Stimulated activated naive CD8-positive, alpha-beta T cell treated with anti-CD3 and anti-CD28 coated beads, Interleukin-15, amount 100 ng/mL, for 72 hours (primary cell): ENCODE results near the gene NRXN3.

Source experiments
- ATAC-seq: fragments of 150-1000 bp; cut with Tn5 transposase; 2 replicates; pipeline ENCODE4 v1.10.0; 2021; ENCODE audit warnings: mild to moderate bottlenecking, moderate library complexity
- DNase-seq, 2 donors: peaks; one replicate each; pipeline ENCODE4 v3.0.0; 2021 to 2022
- H3K27ac Mint-ChIP-seq, 2 donors: one replicate each; pipeline ENCODE4 v1.8.0; 2022; ENCODE audit warnings: mild to moderate bottlenecking in 2 of 2, mixed read lengths in 2 of 2, moderate library complexity in 2 of 2
- H3K27me3 Mint-ChIP-seq: one replicate; pipeline ENCODE4 v1.8.0; 2022; ENCODE audit warnings: mixed read lengths
- H3K4me1 Mint-ChIP-seq: one replicate; pipeline ENCODE4 v1.8.0; 2022; ENCODE audit warnings: mild to moderate bottlenecking, mixed read lengths
- H3K4me3 Mint-ChIP-seq, 2 donors: one replicate each; pipeline ENCODE4 v1.8.0; 2022; ENCODE audit warnings: mild to moderate bottlenecking in 2 of 2, mixed read lengths in 2 of 2, moderate library complexity in 1 of 2
- H3K9me3 Mint-ChIP-seq, 2 donors: one replicate each; pipeline ENCODE4 v1.8.0; 2022; ENCODE audit warnings: mixed read lengths in 2 of 2

Gene NRXN3

GRCh38 chr14:79254069-79254775 lies 1084.0 kb downstream of the NRXN3 start:
- Mint-ChIP-seq H3K9me3 (peaks cover 13 to 27% of the 10 kb centered on the region in 2 donors), H3K4me3 (no peak overlapping the region), H3K27ac (peak overlapping the region in 1 of 2 donors; percentile 20), H3K4me1 (no peaks in the 10 kb centered on the region), H3K27me3 (no peaks in the 10 kb centered on the region)
- ATAC-seq: no peak
- DNase-seq: no peak

GRCh38 chr14:79256380-79256779 lies 1086.2 kb downstream of the NRXN3 start:
- ATAC-seq (no peak), DNase-seq (no peak)
- Mint-ChIP-seq H3K4me1 (no peaks in the 10 kb centered on the region), H3K4me3 (no peak overlapping the region), H3K27ac (no peak overlapping the region), H3K9me3 (peaks cover 22 to 29% of the 10 kb centered on the region in 2 donors), H3K27me3 (no peaks in the 10 kb centered on the region)

- no peaks in the 10 kb centered on the region for H3K27me3 Mint-ChIP-seq
- ATAC-seq (no peak), DNase-seq (no peak)
- H3K27ac Mint-ChIP-seq: no peak overlapping the region
- no peaks in the 10 kb centered on the region for H3K4me1 Mint-ChIP-seq
- no peak overlapping the region for H3K4me3 Mint-ChIP-seq
- peaks cover 13 to 24% of the 10 kb centered on the region in 2 donors for H3K9me3 Mint-ChIP-seq
Measured at GRCh38 chr14:79260406-79260805, 1090.2 kb downstream of the NRXN3 start.

GRCh38 chr14:79265366-79265946 lies 1095.3 kb downstream of the NRXN3 start:
- DNase-seq (no peak), ATAC-seq (no peak)
- Mint-ChIP-seq H3K27me3 (no peaks in the 10 kb centered on the region), H3K27ac (no peak overlapping the region), H3K4me3 (no peak overlapping the region), H3K4me1 (no peaks in the 10 kb centered on the region), H3K9me3 (peaks cover 7 to 11% of the 10 kb centered on the region in 2 donors)

- no peaks in the 10 kb centered on the region for H3K9me3 Mint-ChIP-seq
- ATAC-seq: no peak
- no peaks in the 10 kb centered on the region for H3K4me1 Mint-ChIP-seq
Measured at GRCh38 chr14:79270361-79270760, 1100.2 kb downstream of the NRXN3 start.

GRCh38 chr14:79271122-79271521 lies 1100.9 kb downstream of the NRXN3 start:
- Mint-ChIP-seq H3K27me3 (peaks cover 18% of the 10 kb centered on the region), H3K9me3 (no peaks in the 10 kb centered on the region), H3K27ac (no peak overlapping the region), H3K4me3 (no peak overlapping the region), H3K4me1 (no peaks in the 10 kb centered on the region)
- DNase-seq (no peak), ATAC-seq (no peak)

More at GRCh38 chr14:79270361-79270760, 1100.2 kb downstream of the NRXN3 start:
- no peak overlapping the region for H3K27ac Mint-ChIP-seq
- H3K4me3 Mint-ChIP-seq: no peak overlapping the region
- DNase-seq: no peak
- H3K27me3 Mint-ChIP-seq: peaks cover 12% of the 10 kb centered on the region

- Mint-ChIP-seq H3K4me1 (peaks cover 6% of the 10 kb centered on the region), H3K4me3 (no peak overlapping the region), H3K9me3 (peaks cover 0 to 4% of the 10 kb centered on the region in 2 donors), H3K27me3 (peaks cover 52% of the 10 kb centered on the region), H3K27ac (no peak overlapping the region)
- DNase-seq: no peak
- ATAC-seq: no peak
Measured at GRCh38 chr14:79274641-79275291, 1104.6 kb downstream of the NRXN3 start.

- DNase-seq (no peak), ATAC-seq (no peak)
- no peak overlapping the region for H3K27ac Mint-ChIP-seq
- peaks cover 11% of the 10 kb centered on the region for H3K4me1 Mint-ChIP-seq
- peaks cover 0 to 9% of the 10 kb centered on the region in 2 donors for H3K9me3 Mint-ChIP-seq
- no peak overlapping the region for H3K4me3 Mint-ChIP-seq
- H3K27me3 Mint-ChIP-seq: peaks cover 57% of the 10 kb centered on the region
Measured at GRCh38 chr14:79275292-79275655, 1105.1 kb downstream of the NRXN3 start.

GRCh38 chr14:79278286-79278797 lies 1108.2 kb downstream of the NRXN3 start:
- DNase-seq (no peak), ATAC-seq (no peak)
- peaks cover 78% of the 10 kb centered on the region for H3K27me3 Mint-ChIP-seq
- H3K4me3 Mint-ChIP-seq: no peak overlapping the region
- H3K9me3 Mint-ChIP-seq: peaks cover 0 to 11% of the 10 kb centered on the region in 2 donors
- peaks cover 12% of the 10 kb centered on the region for H3K4me1 Mint-ChIP-seq
- H3K27ac Mint-ChIP-seq: no peak overlapping the region

- H3K4me1 Mint-ChIP-seq: peaks cover 12% of the 10 kb centered on the region
Measured at GRCh38 chr14:79278798-79279644, 1108.8 kb downstream of the NRXN3 start.

GRCh38 chr14:79279645-79280597 lies 1109.7 kb downstream of the NRXN3 start:
- Mint-ChIP-seq H3K9me3 (peaks cover 0 to 11% of the 10 kb centered on the region in 2 donors), H3K27ac (no peak overlapping the region), H3K4me1 (peaks cover 12% of the 10 kb centered on the region), H3K27me3 (peaks cover 80% of the 10 kb centered on the region), H3K4me3 (peak overlapping the region; percentile 19 to 53)
- ATAC-seq (no peak), DNase-seq (no peak)

More at GRCh38 chr14:79278798-79279644, 1108.8 kb downstream of the NRXN3 start:
- Mint-ChIP-seq H3K27me3 (peaks cover 80% of the 10 kb centered on the region), H3K9me3 (peaks cover 0 to 11% of the 10 kb centered on the region in 2 donors), H3K27ac (no peak overlapping the region), H3K4me3 (peak overlapping the region; percentile 19 to 53)
- ATAC-seq: peak; percentile 18
- DNase-seq: no peak

GRCh38 chr14:79281244-79282152 lies 1111.3 kb downstream of the NRXN3 start:
- Mint-ChIP-seq H3K27ac (peak overlapping the region in 1 of 2 donors; percentile 44), H3K27me3 (peaks cover 70% of the 10 kb centered on the region), H3K4me1 (peaks cover 12% of the 10 kb centered on the region), H3K4me3 (no peak overlapping the region), H3K9me3 (peaks cover 0 to 11% of the 10 kb centered on the region in 2 donors)
- DNase-seq: no peak
- ATAC-seq: no peak

GRCh38 chr14:79284621-79285020 lies 1114.4 kb downstream of the NRXN3 start:
- H3K4me3 Mint-ChIP-seq: no peak overlapping the region
- peaks cover 0 to 8% of the 10 kb centered on the region in 2 donors for H3K9me3 Mint-ChIP-seq
- no peak overlapping the region for H3K27ac Mint-ChIP-seq
- no peak for DNase-seq
- peaks cover 8% of the 10 kb centered on the region for H3K4me1 Mint-ChIP-seq
- no peak for ATAC-seq
- H3K27me3 Mint-ChIP-seq: peaks cover 39% of the 10 kb centered on the region
